Stomach (tissue), 4 donors: ENCODE data around the gene MYH14.
A peak's percentile ranks its signal among the peaks of the same experiment; 100 is the strongest.

ENCODE experiments used
- POLR2AphosphoS5 ChIP-seq, 3 donors: sonication (generic); formaldehyde crosslinking; IDR thresholded peaks; one replicate each; pipeline ENCODE4 v1.6.1; 2016; ENCODE audit warnings: antibody characterized with exemption in 3 of 3
- TF ChIP-seq, protein P1 (sequence below), 7 experiments: fragments of 450-650 bp in 4 of 7; fragments of 200-600 bp in 3 of 7; sonication (generic) in 3 of 7; IDR thresholded peaks; one replicate each; pipeline ENCODE4 v1.5.1; 2016 to 2019; ENCODE audit warnings: antibody characterized with exemption in 7 of 7, control low read depth in 2 of 7, mild to moderate bottlenecking in 1 of 7

- TF ChIP-seq, protein P1, sequence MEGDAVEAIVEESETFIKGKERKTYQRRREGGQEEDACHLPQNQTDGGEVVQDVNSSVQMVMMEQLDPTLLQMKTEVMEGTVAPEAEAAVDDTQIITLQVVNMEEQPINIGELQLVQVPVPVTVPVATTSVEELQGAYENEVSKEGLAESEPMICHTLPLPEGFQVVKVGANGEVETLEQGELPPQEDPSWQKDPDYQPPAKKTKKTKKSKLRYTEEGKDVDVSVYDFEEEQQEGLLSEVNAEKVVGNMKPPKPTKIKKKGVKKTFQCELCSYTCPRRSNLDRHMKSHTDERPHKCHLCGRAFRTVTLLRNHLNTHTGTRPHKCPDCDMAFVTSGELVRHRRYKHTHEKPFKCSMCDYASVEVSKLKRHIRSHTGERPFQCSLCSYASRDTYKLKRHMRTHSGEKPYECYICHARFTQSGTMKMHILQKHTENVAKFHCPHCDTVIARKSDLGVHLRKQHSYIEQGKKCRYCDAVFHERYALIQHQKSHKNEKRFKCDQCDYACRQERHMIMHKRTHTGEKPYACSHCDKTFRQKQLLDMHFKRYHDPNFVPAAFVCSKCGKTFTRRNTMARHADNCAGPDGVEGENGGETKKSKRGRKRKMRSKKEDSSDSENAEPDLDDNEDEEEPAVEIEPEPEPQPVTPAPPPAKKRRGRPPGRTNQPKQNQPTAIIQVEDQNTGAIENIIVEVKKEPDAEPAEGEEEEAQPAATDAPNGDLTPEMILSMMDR (IDR thresholded peaks at IDR 0.05): no peak
- peak; percentile 14 to 71 (median 58) for TF ChIP-seq POLR2AphosphoS5 (IDR thresholded peaks at IDR 0.05)
Observed at GRCh38 chr19:50358483-50359327, 155.3 kb downstream of the MYH14 start.
